ENCODE results near the gene SCIN. TPM values are rescaled to one million over a fixed set of nuclear protein-coding genes. Genes with fewer than 3 reads are reported as not detected.
A peak's percentile ranks its signal among the peaks of the same experiment; 100 is the strongest.

Gene SCIN
- total RNA-seq, 2 experiments from 2014 or later, result not detected

DNA sequence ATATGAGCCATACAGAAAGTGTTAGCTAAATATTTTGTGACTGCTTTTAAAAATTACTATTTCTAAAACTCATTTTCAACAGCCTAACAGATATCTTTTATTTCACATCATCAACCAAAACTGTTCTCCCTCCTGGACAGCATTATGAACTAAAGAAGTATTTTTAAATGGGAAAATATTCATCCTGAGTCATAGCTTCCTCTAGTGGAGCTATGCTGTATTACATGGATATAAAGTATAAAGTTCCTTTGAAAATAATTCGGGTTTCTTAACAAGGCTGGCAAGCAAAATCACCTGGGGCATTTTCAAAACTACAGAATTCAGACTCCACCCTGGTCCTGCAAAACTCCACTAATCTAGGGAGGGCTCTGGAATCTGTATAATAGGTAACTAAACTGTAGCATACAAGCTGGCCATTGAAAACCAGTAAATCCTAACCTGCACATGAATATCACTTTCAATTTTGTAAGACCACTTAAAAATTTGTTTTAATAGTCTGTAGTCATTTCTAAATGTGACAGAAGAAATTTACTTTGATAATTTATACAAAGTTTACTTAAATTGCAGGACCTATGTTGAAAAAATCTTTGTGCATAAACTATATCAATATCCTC, 53.5 kb downstream of the SCIN start:
- no peak overlapping the region for H2AFZ ChIP-seq (ENCODE audit: low read length)
- no TSS peak for BruUV-seq (replicated peaks)
- no peaks in the 10 kb centered on the region for H3K36me3 ChIP-seq (ENCODE audit: insufficient read depth, low read length)
- H3K79me2 ChIP-seq (ENCODE audit: insufficient read depth, low read depth, low read length), result no peaks in the 10 kb centered on the region
- no peak overlapping the region for H3K4me3 ChIP-seq (ENCODE audit: low read depth, low read length, poor library complexity, severe bottlenecking)
- DNase-seq (ENCODE audit: low spot score), result no peak
- H3K27ac ChIP-seq (ENCODE audit: low read depth, low read length, poor library complexity, severe bottlenecking), result no peak overlapping the region
- H3K4me1 ChIP-seq (ENCODE audit: insufficient read depth, low read length, poor library complexity, severe bottlenecking), result no peaks in the 10 kb centered on the region
- H3K9me3 ChIP-seq (ENCODE audit: low read length), result no peaks in the 10 kb centered on the region
- H3K9me2 ChIP-seq (ENCODE audit: insufficient read depth, low read length), result no peaks in the 10 kb centered on the region
- no peak overlapping the region for H3K4me2 ChIP-seq (ENCODE audit: low read length)
- no peaks in the 10 kb centered on the region for H4K20me1 ChIP-seq (ENCODE audit: insufficient read depth, low read length)
- POLR2A ChIA-PET, result interaction anchor here (0.8 kb wide), 1 partner anchor 12 kb away, joined by 3 read pairs; no protein-coding TSS in a partner anchor
- CTCF ChIA-PET (ENCODE audit: unreplicated experiment), result interaction anchor here (0.5 kb wide), 1 partner anchor 227 kb away, joined by 3 read pairs; no protein-coding TSS in a partner anchor
- TF ChIP-seq, protein P1, sequence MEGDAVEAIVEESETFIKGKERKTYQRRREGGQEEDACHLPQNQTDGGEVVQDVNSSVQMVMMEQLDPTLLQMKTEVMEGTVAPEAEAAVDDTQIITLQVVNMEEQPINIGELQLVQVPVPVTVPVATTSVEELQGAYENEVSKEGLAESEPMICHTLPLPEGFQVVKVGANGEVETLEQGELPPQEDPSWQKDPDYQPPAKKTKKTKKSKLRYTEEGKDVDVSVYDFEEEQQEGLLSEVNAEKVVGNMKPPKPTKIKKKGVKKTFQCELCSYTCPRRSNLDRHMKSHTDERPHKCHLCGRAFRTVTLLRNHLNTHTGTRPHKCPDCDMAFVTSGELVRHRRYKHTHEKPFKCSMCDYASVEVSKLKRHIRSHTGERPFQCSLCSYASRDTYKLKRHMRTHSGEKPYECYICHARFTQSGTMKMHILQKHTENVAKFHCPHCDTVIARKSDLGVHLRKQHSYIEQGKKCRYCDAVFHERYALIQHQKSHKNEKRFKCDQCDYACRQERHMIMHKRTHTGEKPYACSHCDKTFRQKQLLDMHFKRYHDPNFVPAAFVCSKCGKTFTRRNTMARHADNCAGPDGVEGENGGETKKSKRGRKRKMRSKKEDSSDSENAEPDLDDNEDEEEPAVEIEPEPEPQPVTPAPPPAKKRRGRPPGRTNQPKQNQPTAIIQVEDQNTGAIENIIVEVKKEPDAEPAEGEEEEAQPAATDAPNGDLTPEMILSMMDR (conservative IDR thresholded peaks at IDR 0.05; ENCODE audit: low read length), result peak; percentile 77
- no peak for TF ChIP-seq EZH2phosphoT487 (IDR thresholded peaks at IDR 0.05; ENCODE audit: borderline replicate concordance, low read depth, low read length)
- intact Hi-C loops (cut with micrococcal nuclease; ENCODE audit: unreplicated experiment), result loop anchor here (2.0 kb wide), 1 partner anchor 99 kb away; no protein-coding TSS in a partner anchor

DNA sequence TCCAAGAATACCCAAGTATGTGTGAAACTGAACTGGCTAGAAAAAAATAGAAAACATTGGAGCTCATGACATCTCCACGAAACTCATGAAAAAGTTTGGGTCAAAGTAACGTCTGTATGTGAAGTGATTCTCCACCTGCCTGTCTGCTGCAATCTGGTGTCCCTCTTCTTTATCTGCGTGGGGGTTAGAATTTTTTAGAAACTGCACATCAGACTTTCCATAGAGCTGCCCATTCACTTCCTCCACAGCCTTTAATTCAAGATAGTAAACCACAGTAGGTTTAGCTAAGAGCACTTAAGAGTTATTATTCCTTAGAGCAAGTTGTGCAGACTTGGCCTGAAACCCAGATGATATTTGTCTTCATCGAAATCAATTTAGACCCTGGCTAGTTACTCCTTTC, 55.3 kb downstream of the SCIN start:
- Histone ChIP-seq H3K27ac (ENCODE audit: low read depth, low read length, poor library complexity, severe bottlenecking) (no peak overlapping the region), H3K79me2 (ENCODE audit: insufficient read depth, low read depth, low read length) (no peaks in the 10 kb centered on the region), H3K9me3 (ENCODE audit: low read length) (no peaks in the 10 kb centered on the region), H2AFZ (ENCODE audit: low read length) (no peak overlapping the region), H3K4me1 (ENCODE audit: insufficient read depth, low read length, poor library complexity, severe bottlenecking) (no peaks in the 10 kb centered on the region), H3K4me2 (ENCODE audit: low read length) (no peak overlapping the region), H4K20me1 (ENCODE audit: insufficient read depth, low read length) (no peaks in the 10 kb centered on the region), H3K4me3 (ENCODE audit: low read depth, low read length, poor library complexity, severe bottlenecking) (no peak overlapping the region), H3K9me2 (ENCODE audit: insufficient read depth, low read length) (no peaks in the 10 kb centered on the region), H3K36me3 (ENCODE audit: insufficient read depth, low read length) (no peaks in the 10 kb centered on the region)
- ChIA-PET CTCF (ENCODE audit: unreplicated experiment) (no interaction called here), POLR2A (interaction anchor here (0.6 to 0.9 kb wide), 2 partner anchors 9 to 106 kb away, joined by 3 read pairs; no protein-coding TSS in a partner anchor)
- TF ChIP-seq, protein P1 (conservative IDR thresholded peaks at IDR 0.05; ENCODE audit: low read length), result no peak
- TF ChIP-seq EZH2phosphoT487 (IDR thresholded peaks at IDR 0.05; ENCODE audit: borderline replicate concordance, low read depth, low read length), result no peak
- DNase-seq (ENCODE audit: low spot score), result no peak
- no TSS peak for BruUV-seq (replicated peaks)
- intact Hi-C loops (cut with micrococcal nuclease; ENCODE audit: unreplicated experiment), result loop anchor here (2.0 kb wide), 1 partner anchor 101 kb away; no protein-coding TSS in a partner anchor

DNA sequence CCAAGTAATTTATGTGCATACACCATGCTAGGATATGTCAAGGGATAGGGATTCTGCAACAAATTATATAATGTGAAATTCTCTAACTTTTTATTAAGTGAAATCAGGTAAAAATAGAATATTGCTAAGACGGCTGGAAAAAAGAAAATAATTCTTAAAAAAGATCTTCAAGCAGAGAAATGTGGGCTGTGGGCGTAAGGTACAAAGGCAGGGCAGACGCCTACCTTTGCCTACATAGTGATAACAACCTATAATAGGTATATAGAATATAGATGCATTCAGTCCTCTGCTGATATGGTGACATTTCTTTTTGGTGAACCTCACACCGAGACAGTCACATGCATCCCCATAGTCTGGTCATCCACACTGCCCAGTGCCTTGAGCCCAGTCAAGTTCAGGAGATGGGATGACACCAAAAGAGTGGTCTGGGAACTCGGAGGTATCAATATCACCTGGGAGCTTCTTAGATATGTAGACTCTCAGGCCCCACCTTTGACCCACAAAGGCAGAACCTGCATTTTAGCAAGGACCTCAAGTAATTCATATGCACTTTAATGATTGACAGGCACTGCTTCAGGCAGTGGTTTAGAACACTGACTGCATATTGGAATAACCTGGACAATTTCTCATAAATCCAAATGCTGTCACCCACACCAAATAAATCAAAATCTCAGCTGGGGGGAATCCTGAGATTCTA, 59.4 kb downstream of the SCIN start:
- TF ChIP-seq, protein P1 (conservative IDR thresholded peaks at IDR 0.05; ENCODE audit: low read length), result no peak
- no peak for TF ChIP-seq EZH2phosphoT487 (IDR thresholded peaks at IDR 0.05; ENCODE audit: borderline replicate concordance, low read depth, low read length)
- H3K4me1 ChIP-seq (ENCODE audit: insufficient read depth, low read length, poor library complexity, severe bottlenecking), result no peaks in the 10 kb centered on the region
- no peaks in the 10 kb centered on the region for H3K79me2 ChIP-seq (ENCODE audit: insufficient read depth, low read depth, low read length)
- no peaks in the 10 kb centered on the region for H4K20me1 ChIP-seq (ENCODE audit: insufficient read depth, low read length)
- H2AFZ ChIP-seq (ENCODE audit: low read length), result no peak overlapping the region
- intact Hi-C loops (cut with micrococcal nuclease; ENCODE audit: unreplicated experiment), result no loop called here
- H3K4me2 ChIP-seq (ENCODE audit: low read length), result no peak overlapping the region
- DNase-seq (ENCODE audit: low spot score), result no peak
- ChIA-PET POLR2A (interaction anchor here (0.6 kb wide), 1 partner anchor 619 kb away, joined by 3 read pairs; no protein-coding TSS in a partner anchor), CTCF (ENCODE audit: unreplicated experiment) (no interaction called here)
- H3K27ac ChIP-seq (ENCODE audit: low read depth, low read length, poor library complexity, severe bottlenecking), result no peak overlapping the region
- BruUV-seq (replicated peaks), result no TSS peak
- no peaks in the 10 kb centered on the region for H3K9me3 ChIP-seq (ENCODE audit: low read length)
- H3K4me3 ChIP-seq (ENCODE audit: low read depth, low read length, poor library complexity, severe bottlenecking), result no peak overlapping the region
- H3K9me2 ChIP-seq (ENCODE audit: insufficient read depth, low read length), result no peaks in the 10 kb centered on the region
- no peaks in the 10 kb centered on the region for H3K36me3 ChIP-seq (ENCODE audit: insufficient read depth, low read length)
